RKO (cell line): ENCODE data around the gene LDB1.

Experiments used
- DNase-seq: peaks from one replicate; pipeline ENCODE4 v3.0.0-alpha.2; 2016; ENCODE audit warnings: low spot score

The LDB1 gene

GRCh38 chr10:102120142-102120990 lies at the start of gene LDB1:
Gene LDB1, minus strand, starts transcription at chr10:102120368. Its CDS starts 258 bp downstream, at chr10:102120110.
- peak; percentile 83 for DNase-seq

- DNase-seq = no peak
Measured at GRCh38 chr10:102167861-102168260, 47.7 kb upstream of the LDB1 start.

GRCh38 chr10:102163342-102163989 lies 43.3 kb upstream of the LDB1 start:
- no peak for DNase-seq

GRCh38 chr10:102159831-102160230 lies 39.7 kb upstream of the LDB1 start:
- no peak for DNase-seq

- no peak for DNase-seq
Measured at GRCh38 chr10:102159051-102159597, 39.0 kb upstream of the LDB1 start.

GRCh38 chr10:102157224-102157623 lies 37.1 kb upstream of the LDB1 start:
- no peak for DNase-seq

- no peak for DNase-seq
Measured at GRCh38 chr10:102154466-102155116, 34.4 kb upstream of the LDB1 start.

- DNase-seq = peak; percentile 32
Measured at GRCh38 chr10:102153093-102153620, 33.0 kb upstream of the LDB1 start.

GRCh38 chr10:102152545-102152890 lies 32.4 kb upstream of the LDB1 start:
- peak; percentile 58 for DNase-seq

GRCh38 chr10:102151774-102152544 lies 31.8 kb upstream of the LDB1 start, which contains the start of gene NOLC1:
Gene NOLC1, plus strand, starts transcription at chr10:102152389. Its CDS starts 22 bp downstream, at chr10:102152411.
- DNase-seq = peak; percentile 99

GRCh38 chr10:102150970-102151773 lies 31.0 kb upstream of the LDB1 start:
- DNase-seq = peak; percentile 90

- no peak for DNase-seq
Measured at GRCh38 chr10:102148275-102148674, 28.1 kb upstream of the LDB1 start.

GRCh38 chr10:102147561-102147960 lies 27.4 kb upstream of the LDB1 start:
- DNase-seq = no peak

- DNase-seq = no peak
Measured at GRCh38 chr10:102146971-102147428, 26.8 kb upstream of the LDB1 start.

GRCh38 chr10:102141583-102142107 lies 21.5 kb upstream of the LDB1 start:
- no peak for DNase-seq

- DNase-seq = no peak
Measured at GRCh38 chr10:102140913-102141540, 20.9 kb upstream of the LDB1 start.

- DNase-seq = no peak
Measured at GRCh38 chr10:102140218-102140617, 20.1 kb upstream of the LDB1 start.

GRCh38 chr10:102139281-102140110 lies 19.3 kb upstream of the LDB1 start:
- no peak for DNase-seq
